Colonic mucosa (tissue), 4 donors: ENCODE results near the gene CFAP73. TPM values are rescaled to one million over a fixed set of nuclear protein-coding genes. Genes with fewer than 3 reads are reported as not detected.
A peak's percentile ranks its signal among the peaks of the same experiment; 100 is the strongest.

Source experiments
- DNase-seq: peaks from one replicate; pipeline ENCODE4 v3.0.0-alpha.2; 2020
- H3K27ac ChIP-seq: fragments of 200-600 bp; one replicate; pipeline ENCODE4 v1.8.0; 2021
- H3K27me3 ChIP-seq: fragments of 200-600 bp; one replicate; pipeline ENCODE4 v1.8.0; 2021
- H3K36me3 ChIP-seq: fragments of 200-600 bp; one replicate; pipeline ENCODE4 v1.8.0; 2021
- H3K4me1 ChIP-seq: fragments of 200-600 bp; one replicate; pipeline ENCODE4 v1.8.0; 2021; ENCODE audit warnings: mild to moderate bottlenecking
- H3K4me3 ChIP-seq: fragments of 200-600 bp; one replicate; pipeline ENCODE4 v1.8.0; 2021
- H3K9ac ChIP-seq, 2 donors: one replicate each; pipeline ENCODE4 v1.7.0; 2013; ENCODE audit warnings: control low read depth in 2 of 2, low read depth in 2 of 2, low read length in 2 of 2
- H3K9me3 ChIP-seq: fragments of 200-600 bp; one replicate; pipeline ENCODE4 v1.8.0; 2021
- CTCF ChIP-seq: fragments of 200-600 bp; IDR thresholded peaks from one replicate; pipeline ENCODE4 v1.8.0; 2022; ENCODE audit warnings: antibody characterized with exemption, mild to moderate bottlenecking
- intact Hi-C: fragments of 100-400 bp; cut with DNase I; formaldehyde crosslinking; loops from one replicate; pipeline ENCODE4 v1.14.1; 2022
- total RNA-seq, 2 donors: library from RNA; stranded (reverse); fragmentation: NEBNext Ultra II Directional in 1 of 2; extraction: Animal tissue kit (Norgen Biotek cat#: 25700) in 1 of 2; gene quantifications; one replicate each; pipeline ENCODE4 v1.2.1, GENCODE V29; 2021
- donor health status: healthy.
- donor health status: DM: no; HTN: no; CAD: no.
- donor health status: DM: no; HTN: no; CAD: no.

CFAP73 gene
- total RNA-seq, 2 donors from 2014 or later, result 0.20 TPM; not detected in 1

- DNase-seq, result peak; percentile 92
- peaks cover 14% of the 10 kb centered on the region for H3K4me1 ChIP-seq
- peaks cover 6% of the 10 kb centered on the region for H3K36me3 ChIP-seq
- peak overlapping the region; percentile 91 to 99 for H3K9ac ChIP-seq
- H3K4me3 ChIP-seq, result peak overlapping the region; percentile 98
- H3K27ac ChIP-seq, result peak overlapping the region; percentile 92
- TF ChIP-seq CTCF, result no peak
- H3K27me3 ChIP-seq, result no peaks in the 10 kb centered on the region
- intact Hi-C loops, result no loop called here
- H3K9me3 ChIP-seq, result no peaks in the 10 kb centered on the region
Measured at GRCh38 chr12:113184900-113185179, 35.3 kb downstream of the CFAP73 start.

GRCh38 chr12:113185180-113186032 lies 35.9 kb downstream of the CFAP73 start, which contains the start of the genes DDX54 and RITA1:
TSS of gene DDX54 (minus strand) at chr12:113185478. CDS start at chr12:113185451, 27 bp downstream.
TSS of gene RITA1 (plus strand) at chr12:113185721. CDS start at chr12:113186747, 1,026 bp downstream.
- H3K27ac ChIP-seq, result peak within 1 kb of the TSS; percentile 92
- no peaks in the 10 kb centered on the region for H3K9me3 ChIP-seq
- peak; percentile 86 for DNase-seq
- intact Hi-C loops, result no loop called here
- no peaks in the 10 kb centered on the region for H3K27me3 ChIP-seq
- peak within 1 kb of the TSS; percentile 91 to 99 for H3K9ac ChIP-seq
- H3K4me1 ChIP-seq, result peaks cover 14% of the 10 kb centered on the region
- peak within 1 kb of the TSS; percentile 98 for H3K4me3 ChIP-seq
- H3K36me3 ChIP-seq, result peaks cover 5% of the 10 kb centered on the region
- no peak for TF ChIP-seq CTCF

- no peaks in the 10 kb centered on the region for H3K36me3 ChIP-seq
- intact Hi-C loops, result no loop called here
- TF ChIP-seq CTCF, result no peak
- H3K4me1 ChIP-seq, result peaks cover 14% of the 10 kb centered on the region
- H3K27ac ChIP-seq, result peak overlapping the region; percentile 92
- DNase-seq, result no peak
- H3K27me3 ChIP-seq, result no peaks in the 10 kb centered on the region
- H3K9me3 ChIP-seq, result no peaks in the 10 kb centered on the region
- peak overlapping the region; percentile 98 for H3K4me3 ChIP-seq
- H3K9ac ChIP-seq, result peak overlapping the region; percentile 91 to 99
Measured at GRCh38 chr12:113186033-113186365, 36.5 kb downstream of the CFAP73 start.

GRCh38 chr12:113186666-113187325 lies 37.3 kb downstream of the CFAP73 start:
- no peak for TF ChIP-seq CTCF
- Histone ChIP-seq H3K36me3 (peaks cover 6% of the 10 kb centered on the region), H3K27ac (no peak overlapping the region), H3K9ac (peak overlapping the region in 1 of 2 donors; percentile 91), H3K27me3 (no peaks in the 10 kb centered on the region), H3K9me3 (no peaks in the 10 kb centered on the region), H3K4me3 (peak overlapping the region; percentile 98), H3K4me1 (peaks cover 14% of the 10 kb centered on the region)
- peak; percentile 42 for DNase-seq
- intact Hi-C loops, result no loop called here

- no peak for TF ChIP-seq CTCF
- Histone ChIP-seq H3K27me3 (no peaks in the 10 kb centered on the region), H3K9me3 (no peaks in the 10 kb centered on the region), H3K9ac (no peak overlapping the region), H3K4me1 (peaks cover 9% of the 10 kb centered on the region), H3K27ac (no peak overlapping the region), H3K4me3 (no peak overlapping the region), H3K36me3 (peaks cover 8% of the 10 kb centered on the region)
- DNase-seq, result no peak
- intact Hi-C loops, result no loop called here
Measured at GRCh38 chr12:113189361-113189760, 39.8 kb downstream of the CFAP73 start.
